Left lobe of liver (tissue), 2 donors: Measurements from ENCODE around the gene GNAO1. TPM values are rescaled to one million over a fixed set of nuclear protein-coding genes. Genes with fewer than 3 reads are reported as not detected.

Experiments used
- ATAC-seq: fragments of 200-7000 bp; cut with Tn5 transposase; one replicate; pipeline ENCODE4 v1.9.1; 2020; ENCODE audit warnings: mild to moderate bottlenecking, moderate library complexity
- DNase-seq: peaks from one replicate; pipeline ENCODE4 v3.0.0-alpha.2; 2020; ENCODE audit warnings: low spot score
- total RNA-seq: library from RNA; stranded (reverse); gene quantifications from one replicate; pipeline ENCODE4 v1.2.1, GENCODE V29; 2021
- donor health status: DM: no; HTN: no; CAD: no; lungs with moderate emphysema.
- donor health status: DM: no; HTN: yes; CAD: no.

The GNAO1 gene
- total RNA-seq, 1 donor from 2014 or later, result 24.4 TPM

GRCh38 chr16:56305956-56306565 is 114.8 kb downstream of the GNAO1 start:
- no peak for DNase-seq

GRCh38 chr16:56306690-56307533 is 115.6 kb downstream of the GNAO1 start:
- DNase-seq (no peak), ATAC-seq (no peak)

More at GRCh38 chr16:56305956-56306565, 114.8 kb downstream of the GNAO1 start:
- ATAC-seq, result no peak

GRCh38 chr16:56307534-56307873 is 116.2 kb downstream of the GNAO1 start:
- ATAC-seq (no peak), DNase-seq (no peak)

GRCh38 chr16:56309008-56309407 is 117.7 kb downstream of the GNAO1 start:
- no peak for ATAC-seq
- no peak for DNase-seq

- DNase-seq, result no peak
- no peak for ATAC-seq
These were observed 119.4 kb downstream of the GNAO1 start for GRCh38 chr16:56310690-56311089.

GRCh38 chr16:56311208-56312027 is 120.1 kb downstream of the GNAO1 start:
- ATAC-seq (peak; percentile 66), DNase-seq (no peak)

GRCh38 chr16:56312028-56312300 is 120.7 kb downstream of the GNAO1 start:
- ATAC-seq (no peak), DNase-seq (no peak)

GRCh38 chr16:56312556-56312955 is 121.3 kb downstream of the GNAO1 start:
- ATAC-seq (no peak), DNase-seq (no peak)

GRCh38 chr16:56314244-56314850 is 123.1 kb downstream of the GNAO1 start:
- no peak for DNase-seq

GRCh38 chr16:56315955-56316354 is 124.7 kb downstream of the GNAO1 start:
- no peak for DNase-seq
- ATAC-seq, result no peak

More at GRCh38 chr16:56314244-56314850, 123.1 kb downstream of the GNAO1 start:
- no peak for ATAC-seq

GRCh38 chr16:56316545-56316944 is 125.3 kb downstream of the GNAO1 start:
- ATAC-seq (peak; percentile 29), DNase-seq (no peak)

- ATAC-seq (peak; percentile 98), DNase-seq (peak; percentile 86)
These were observed 126.9 kb downstream of the GNAO1 start for GRCh38 chr16:56317998-56318826.

- DNase-seq, result no peak
These were observed 127.5 kb downstream of the GNAO1 start for GRCh38 chr16:56318827-56319140.

GRCh38 chr16:56319376-56319775 is 128.1 kb downstream of the GNAO1 start:
- DNase-seq (no peak), ATAC-seq (no peak)

More at GRCh38 chr16:56318827-56319140, 127.5 kb downstream of the GNAO1 start:
- ATAC-seq, result no peak

GRCh38 chr16:56320056-56320455 is 128.8 kb downstream of the GNAO1 start:
- ATAC-seq, result no peak
- DNase-seq, result no peak

- DNase-seq (no peak), ATAC-seq (no peak)
These were observed 129.7 kb downstream of the GNAO1 start for GRCh38 chr16:56320811-56321558.

GRCh38 chr16:56321571-56321970 is 130.3 kb downstream of the GNAO1 start:
- DNase-seq (no peak), ATAC-seq (no peak)

- ATAC-seq (no peak), DNase-seq (no peak)
These were observed 133.1 kb downstream of the GNAO1 start for GRCh38 chr16:56324406-56324805.

GRCh38 chr16:56325956-56326355 is 134.7 kb downstream of the GNAO1 start:
- DNase-seq (no peak), ATAC-seq (no peak)
